Epithelial cell of prostate (primary cell): ENCODE measurements around the gene RNF224.

ENCODE experiments used
- DNase-seq: peaks from one replicate; pipeline ENCODE4 v3.0.0-alpha.2; 2011; ENCODE audit warnings: low read depth, low spot score
- H3K27ac ChIP-seq: fragments of 450-650 bp; 2 replicates; pipeline ENCODE4 v1.5.1; 2017; ENCODE audit warnings: mild to moderate bottlenecking

RNF224 gene

GRCh38 chr9:137224830-137225694 is 2.2 kb upstream of the RNF224 start, which contains the start of gene CYSRT1:
Gene CYSRT1, plus strand, starts transcription at chr9:137225174. Its CDS starts 448 bp downstream, at chr9:137225622.
- peak within 1 kb of the TSS; percentile 94 for H3K27ac ChIP-seq
- no peak for DNase-seq

DNA sequence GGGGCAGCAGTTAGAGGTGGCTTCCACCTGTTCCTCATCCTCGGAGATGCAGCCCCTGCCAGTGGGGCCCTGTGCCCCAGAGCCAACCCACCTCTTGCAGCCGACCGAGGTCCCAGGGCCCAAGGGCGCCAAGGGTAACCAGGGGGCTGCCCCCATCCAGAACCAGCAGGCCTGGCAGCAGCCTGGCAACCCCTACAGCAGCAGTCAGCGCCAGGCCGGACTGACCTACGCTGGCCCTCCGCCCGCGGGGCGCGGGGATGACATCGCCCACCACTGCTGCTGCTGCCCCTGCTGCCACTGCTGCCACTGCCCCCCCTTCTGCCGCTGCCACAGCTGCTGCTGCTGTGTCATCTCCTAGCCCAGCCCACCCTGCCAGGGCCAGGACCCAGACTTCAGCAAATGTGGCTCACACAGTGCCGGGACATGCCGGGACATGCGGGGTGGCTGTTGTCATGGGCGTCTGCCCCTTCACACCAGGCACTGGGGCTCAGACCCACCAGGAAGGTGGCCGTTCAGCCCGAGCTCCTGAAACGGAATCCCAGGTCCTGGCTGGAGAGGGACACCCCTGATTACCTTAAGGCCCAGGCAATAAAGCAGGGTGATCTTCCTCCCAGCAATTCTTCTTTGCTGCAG is 1.5 kb upstream of the RNF224 start:
- peak overlapping the region; percentile 94 for H3K27ac ChIP-seq
- no peak for DNase-seq

- DNase-seq: no peak
- peak overlapping the region; percentile 94 for H3K27ac ChIP-seq
Observed at GRCh38 chr9:137226338-137227053, 806 bp upstream of the RNF224 start.

GRCh38 chr9:137227853-137228505 is 677 bp downstream of the RNF224 start:
- no peak for DNase-seq
- peak overlapping the region; percentile 94 for H3K27ac ChIP-seq

GRCh38 chr9:137228506-137228967 is 1.2 kb downstream of the RNF224 start:
- no peak overlapping the region for H3K27ac ChIP-seq
- no peak for DNase-seq

DNA sequence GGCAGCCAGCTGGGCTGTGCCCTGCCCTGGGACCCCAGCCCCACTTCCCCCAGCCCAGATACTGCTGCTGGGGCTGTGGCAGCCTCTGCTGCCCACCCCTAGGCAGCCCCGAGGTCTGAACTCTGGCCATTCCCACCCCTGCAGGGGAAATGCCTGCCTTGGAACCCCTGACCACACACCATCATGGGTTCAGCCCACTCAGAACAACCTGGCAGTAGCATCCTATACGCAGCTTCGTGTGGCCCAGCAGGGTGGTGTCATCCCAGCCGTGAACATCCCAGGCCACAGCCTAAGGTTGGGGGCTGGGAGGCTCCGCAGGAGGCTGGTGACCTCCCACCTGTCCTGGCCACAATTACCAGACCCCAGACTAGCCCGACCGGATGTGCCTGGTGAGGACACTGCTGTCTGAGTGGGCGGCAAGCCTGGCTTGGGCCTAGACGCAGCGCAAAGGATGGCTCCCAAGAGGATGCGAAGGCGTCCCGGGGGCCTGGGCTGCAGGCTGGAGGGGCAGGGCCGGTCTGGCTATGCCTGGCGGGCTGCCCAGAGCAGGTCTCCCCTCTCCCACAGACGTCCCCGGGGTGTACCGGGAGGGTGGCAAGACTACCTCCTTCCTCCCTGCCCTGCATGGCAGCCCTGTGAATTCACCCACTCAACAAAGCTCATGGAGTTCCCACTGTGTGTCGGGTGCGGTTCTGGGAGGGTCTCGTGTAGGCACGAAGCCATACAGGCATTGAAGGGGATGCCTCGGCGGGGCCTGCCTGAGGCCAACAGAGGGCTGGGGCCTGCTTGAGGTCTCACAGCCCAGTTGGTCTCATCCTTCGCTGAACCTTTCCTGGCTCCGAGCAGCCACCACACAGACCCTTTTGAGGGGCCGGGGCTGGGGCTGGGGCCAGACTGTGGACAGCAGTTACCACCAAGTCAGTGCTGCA is 1.9 kb downstream of the RNF224 start:
- DNase-seq: no peak
- H3K27ac ChIP-seq: no peak overlapping the region

GRCh38 chr9:137229903-137230704 is 2.8 kb downstream of the RNF224 start:
- no peak overlapping the region for H3K27ac ChIP-seq
- DNase-seq: no peak

GRCh38 chr9:137230705-137231371 is 3.5 kb downstream of the RNF224 start, which contains the start of gene SLC34A3:
Gene SLC34A3, plus strand, starts transcription at chr9:137230901. Its CDS starts 802 bp downstream, at chr9:137231703.
- no peak for DNase-seq
- no peak within 1 kb of the TSS for H3K27ac ChIP-seq

DNA sequence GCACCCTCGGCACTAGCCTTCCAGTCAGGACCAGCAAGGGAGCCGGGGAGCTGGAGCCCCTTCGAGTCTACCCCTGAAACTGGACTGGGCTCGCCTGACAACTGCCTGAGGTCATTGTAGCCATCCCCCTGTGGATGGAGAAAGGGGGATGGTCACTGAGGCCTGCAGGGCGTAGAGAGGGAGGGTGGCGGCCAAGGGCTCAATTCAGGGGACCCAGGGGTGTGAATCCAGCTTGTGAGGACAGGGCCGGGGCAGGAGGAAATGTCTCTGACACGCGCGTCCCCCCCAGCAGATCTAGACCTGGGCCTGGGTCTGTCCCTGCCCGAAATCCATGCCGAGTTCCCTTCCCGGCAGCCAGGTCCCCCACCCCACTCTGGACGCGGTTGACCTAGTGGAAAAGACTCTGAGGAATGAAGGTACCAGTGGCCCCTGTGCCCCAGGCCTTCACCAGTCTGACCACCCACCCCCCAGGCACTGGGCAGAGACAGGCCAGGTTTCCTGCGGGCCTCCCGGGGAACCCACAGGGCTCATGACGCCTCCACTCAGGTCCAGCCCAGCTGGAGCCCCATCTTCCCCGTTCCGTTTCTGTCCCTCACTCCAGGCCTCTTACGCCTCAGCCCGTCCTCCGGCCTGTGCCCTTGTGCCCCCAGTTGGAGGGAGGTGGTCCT is 4.2 kb downstream of the RNF224 start:
- no peak overlapping the region for H3K27ac ChIP-seq
- no peak for DNase-seq

DNA sequence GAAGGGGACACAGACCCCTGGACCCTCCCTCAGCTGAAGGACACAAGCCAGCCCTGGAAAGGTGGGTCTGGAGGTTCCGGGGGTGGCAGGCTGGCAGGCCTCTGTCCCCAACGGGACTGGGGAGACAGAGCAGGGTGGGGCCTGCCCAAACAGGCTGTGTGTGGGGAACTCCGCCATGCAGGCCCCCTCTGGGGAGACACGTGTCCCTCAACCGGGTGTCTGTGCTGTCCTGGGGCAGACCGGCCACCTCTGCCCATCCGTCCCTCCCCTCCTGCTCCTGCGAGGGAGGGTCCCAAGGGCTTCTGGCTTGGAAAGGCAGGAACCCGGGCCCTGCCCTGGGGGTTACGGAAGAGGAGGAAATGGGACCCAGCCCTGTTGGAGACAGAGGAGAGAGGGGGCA is 4.8 kb downstream of the RNF224 start:
- H3K27ac ChIP-seq: no peak overlapping the region
- DNase-seq: no peak

GRCh38 chr9:137232510-137232909 is 5.2 kb downstream of the RNF224 start:
- no peak overlapping the region for H3K27ac ChIP-seq
- no peak for DNase-seq

DNA sequence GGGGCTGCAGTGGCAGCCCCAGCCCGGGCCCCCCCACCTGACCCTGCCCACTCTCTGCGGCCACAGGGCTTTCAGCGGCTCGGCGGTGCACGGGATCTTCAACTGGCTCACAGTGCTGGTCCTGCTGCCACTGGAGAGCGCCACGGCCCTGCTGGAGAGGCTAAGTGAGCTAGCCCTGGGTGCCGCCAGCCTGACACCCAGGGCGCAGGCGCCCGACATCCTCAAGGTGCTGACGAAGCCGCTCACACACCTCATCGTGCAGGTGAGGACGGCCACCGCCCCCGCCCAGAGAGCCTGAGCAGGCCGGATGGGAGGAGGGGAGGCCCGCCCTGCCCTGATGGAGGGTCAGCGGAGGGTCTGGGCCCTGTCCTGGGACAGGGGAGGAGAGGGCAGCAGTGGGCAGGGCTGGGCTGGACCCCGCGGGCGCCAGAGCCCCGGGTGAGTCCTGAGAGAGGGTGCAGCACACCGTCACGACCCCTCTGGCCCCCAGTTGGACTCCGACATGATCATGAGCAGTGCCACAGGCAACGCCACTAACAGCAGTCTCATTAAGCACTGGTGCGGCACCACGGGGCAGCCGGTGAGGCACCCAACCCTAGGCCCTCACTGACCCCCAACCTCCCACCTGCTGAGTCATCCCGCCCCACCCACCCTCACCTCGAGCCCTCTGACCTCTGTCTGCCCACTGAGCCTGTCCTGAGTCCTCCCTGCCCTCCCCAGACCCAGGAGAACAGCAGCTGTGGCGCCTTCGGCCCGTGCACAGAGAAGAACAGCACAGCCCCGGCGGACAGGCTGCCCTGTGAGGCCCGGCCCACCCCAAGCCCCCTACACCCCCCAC is 6.1 kb downstream of the RNF224 start:
- no peak for DNase-seq
- H3K27ac ChIP-seq: no peak overlapping the region

DNA sequence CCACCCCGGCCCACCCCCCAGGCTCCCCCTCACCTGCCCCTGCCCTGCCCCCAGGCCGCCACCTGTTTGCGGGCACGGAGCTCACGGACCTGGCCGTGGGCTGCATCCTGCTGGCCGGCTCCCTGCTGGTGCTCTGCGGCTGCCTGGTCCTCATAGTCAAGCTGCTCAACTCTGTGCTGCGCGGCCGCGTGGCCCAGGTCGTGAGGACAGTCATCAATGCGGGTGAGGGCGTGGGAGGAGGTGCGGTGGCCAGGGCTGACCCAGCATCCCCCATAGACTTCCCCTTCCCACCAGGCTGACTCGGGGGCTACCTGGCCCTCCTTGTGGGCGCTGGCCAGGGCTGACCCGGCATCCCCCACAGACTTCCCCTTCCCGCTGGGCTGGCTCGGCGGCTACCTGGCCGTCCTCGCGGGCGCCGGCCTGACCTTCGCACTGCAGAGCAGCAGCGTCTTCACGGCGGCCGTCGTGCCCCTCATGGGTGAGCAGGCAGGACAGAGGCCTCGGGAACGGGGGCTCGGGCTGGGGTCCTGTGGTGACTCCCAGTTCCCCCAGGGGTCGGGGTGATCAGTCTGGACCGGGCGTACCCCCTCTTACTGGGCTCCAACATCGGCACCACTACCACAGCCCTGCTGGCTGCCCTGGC is 6.9 kb downstream of the RNF224 start:
- DNase-seq: no peak
- H3K27ac ChIP-seq: no peak overlapping the region

DNA sequence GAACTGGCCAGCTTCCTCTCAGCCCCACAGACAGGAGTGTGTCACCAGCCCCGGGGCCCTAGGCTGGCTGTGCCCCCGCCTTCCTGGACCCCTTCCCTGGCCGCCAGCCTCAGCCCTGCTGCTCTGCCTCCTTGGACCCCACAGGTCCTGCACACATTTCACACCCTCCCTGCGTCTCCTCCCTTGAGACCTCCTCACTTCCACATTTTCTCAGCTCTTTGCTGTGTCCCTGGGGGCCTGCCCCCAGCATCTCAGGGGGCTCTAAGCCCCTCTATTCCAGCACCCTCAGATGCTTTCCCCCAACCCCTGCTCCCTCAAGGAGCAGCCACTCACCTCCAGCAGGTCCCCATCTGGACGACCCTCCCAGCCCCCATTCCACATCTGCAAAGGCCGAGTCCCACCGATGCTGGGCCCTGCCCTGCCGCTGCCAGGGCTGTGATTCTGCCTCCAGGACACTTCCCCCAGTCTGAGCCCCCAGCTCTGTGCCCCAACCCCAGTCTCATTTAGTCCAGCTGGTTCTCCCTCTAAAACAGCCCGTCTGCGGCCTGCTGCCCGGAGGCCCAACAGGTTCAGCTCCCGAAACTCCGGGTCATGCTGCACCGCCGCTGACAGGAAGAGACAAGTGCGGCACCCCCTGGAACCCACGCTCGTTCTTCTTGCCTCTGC is 7.6 kb downstream of the RNF224 start:
- DNase-seq: no peak

GRCh38 chr9:137235424-137236237 is 8.3 kb downstream of the RNF224 start:
- H3K27ac ChIP-seq: no peak overlapping the region
- no peak for DNase-seq

More for the DNA sequence above, 7.6 kb downstream of the RNF224 start:
- H3K27ac ChIP-seq: no peak overlapping the region
